Measurements from ENCODE around the gene TPM4.

The TPM4 gene

GRCh38 chr19:16042533-16043085 is 33.7 kb upstream of the TPM4 start:
- no peak for DNase-seq

GRCh38 chr19:16043156-16043757 is 33.0 kb upstream of the TPM4 start:
- no peak for DNase-seq

- no peak for DNase-seq
Observed at GRCh38 chr19:16044746-16045145, 31.5 kb upstream of the TPM4 start.

GRCh38 chr19:16045171-16045570 is 31.1 kb upstream of the TPM4 start:
- DNase-seq, result no peak

GRCh38 chr19:16045893-16046292 is 30.4 kb upstream of the TPM4 start:
- DNase-seq, result no peak

GRCh38 chr19:16048583-16048982 is 27.7 kb upstream of the TPM4 start:
- no peak for DNase-seq

GRCh38 chr19:16051254-16052025 is 24.9 kb upstream of the TPM4 start:
- peak in 1 of 2 experiments; percentile 40 for DNase-seq

GRCh38 chr19:16052353-16052752 is 23.9 kb upstream of the TPM4 start:
- no peak for DNase-seq

GRCh38 chr19:16057062-16057461 is 19.2 kb upstream of the TPM4 start:
- no peak for DNase-seq

GRCh38 chr19:16060294-16060693 is 16.0 kb upstream of the TPM4 start:
- no peak for DNase-seq

- DNase-seq, result no peak
Observed at GRCh38 chr19:16061943-16062342, 14.4 kb upstream of the TPM4 start.

- DNase-seq, result peak; percentile 81 to 86
Observed at GRCh38 chr19:16062789-16063188, 13.5 kb upstream of the TPM4 start.

GRCh38 chr19:16064209-16064889 is 11.9 kb upstream of the TPM4 start:
- peak in 1 of 2 experiments; percentile 2 for DNase-seq

GRCh38 chr19:16066611-16067104 is 9.6 kb upstream of the TPM4 start:
- peak; percentile 56 to 67 for DNase-seq

- no peak for DNase-seq
Observed at GRCh38 chr19:16067205-16067938, 8.9 kb upstream of the TPM4 start.

GRCh38 chr19:16068696-16069259 is 7.5 kb upstream of the TPM4 start:
- no peak for DNase-seq

- DNase-seq, result no peak
Observed at GRCh38 chr19:16069813-16070365, 6.4 kb upstream of the TPM4 start.

GRCh38 chr19:16070366-16070990 is 5.8 kb upstream of the TPM4 start:
- peak; percentile 79 to 83 for DNase-seq

GRCh38 chr19:16071072-16071691 is 5.1 kb upstream of the TPM4 start:
- no peak for DNase-seq

- no peak for DNase-seq
Observed at GRCh38 chr19:16073481-16073880, 2.8 kb upstream of the TPM4 start.

- DNase-seq, result no peak
Observed at GRCh38 chr19:16073988-16074387, 2.3 kb upstream of the TPM4 start.
